Stomach (tissue), 4 donors: ENCODE results near the gene ELOVL1.

ENCODE experiments used
- CTCF ChIP-seq, 7 experiments: fragments of 450-650 bp in 4 of 7; fragments of 200-600 bp in 3 of 7; sonication (generic) in 3 of 7; IDR thresholded peaks; one replicate each; pipeline ENCODE4 v1.5.1; 2016 to 2019; ENCODE audit warnings: antibody characterized with exemption in 7 of 7, control low read depth in 2 of 7, mild to moderate bottlenecking in 1 of 7
- EP300 ChIP-seq: sonication (generic); formaldehyde crosslinking; IDR thresholded peaks from one replicate; pipeline ENCODE4 v1.6.1; 2017; ENCODE audit warnings: antibody characterized with exemption
- POLR2A ChIP-seq, 4 donors: fragments of 450-650 bp; IDR thresholded peaks; one replicate each; pipeline ENCODE4 v1.6.1; 2016; ENCODE audit warnings: antibody characterized with exemption in 4 of 4, control low read depth in 2 of 4, mild to moderate bottlenecking in 1 of 4, moderate library complexity in 1 of 4
- POLR2AphosphoS5 ChIP-seq, 3 donors: sonication (generic); formaldehyde crosslinking; IDR thresholded peaks; one replicate each; pipeline ENCODE4 v1.6.1; 2016; ENCODE audit warnings: antibody characterized with exemption in 3 of 3

GRCh38 chr1:43348809-43349593 is 18.8 kb downstream of the ELOVL1 start:
- no peak for TF ChIP-seq CTCF (IDR thresholded peaks at IDR 0.05)
- TF ChIP-seq POLR2AphosphoS5 (IDR thresholded peaks at IDR 0.05): peak; percentile 49 to 89 (median 88)
- peak in 1 of 4 donors; percentile 24 for TF ChIP-seq POLR2A (IDR thresholded peaks at IDR 0.05)
- no peak for TF ChIP-seq EP300
